Erythroblast (primary cell): ENCODE measurements around the gene XRCC1.

Source experiments
- GATA1 ChIP-seq: IDR thresholded peaks from 2 replicates; pipeline ENCODE4 v1.6.1; 2011; ENCODE audit warnings: low read depth, mild to moderate bottlenecking, control low read depth, low read length, moderate library complexity
- POLR2A ChIP-seq: IDR thresholded peaks from 2 replicates; pipeline ENCODE4 v1.6.1; 2011; ENCODE audit warnings: mild to moderate bottlenecking, low read length

GRCh38 chr19:43495082-43495481 lies 80.2 kb downstream of the XRCC1 start:
- no peak for TF ChIP-seq POLR2A
- TF ChIP-seq GATA1 = no peak
